Esophagus muscularis mucosa (tissue), 4 donors: ENCODE measurements around the gene BCL11A. TPM values are rescaled to one million over a fixed set of nuclear protein-coding genes. Genes with fewer than 3 reads are reported as not detected.

Source experiments
- DNase-seq: peaks from one replicate; pipeline ENCODE4 v3.0.0-alpha.2; 2017; ENCODE audit errors: extremely low spot score
- H3K27ac ChIP-seq, 4 donors: fragments of 200-600 bp; sonication (generic); replicated peaks in 1 of 4; 1 replicate in 3 of 4; 2 replicates in 1 of 4; pipeline ENCODE4 v1.5.1; 2016 to 2019; ENCODE audit warnings: mild to moderate bottlenecking in 1 of 4
- H3K27me3 ChIP-seq, 4 donors: fragments of 200-600 bp; sonication (generic); one replicate each; pipeline versions ENCODE4 v1.5.1 to v1.6.0; 2016 to 2019
- H3K36me3 ChIP-seq, 4 donors: fragments of 200-600 bp; sonication (generic); one replicate each; pipeline ENCODE4 v1.5.1; 2016 to 2019
- H3K4me1 ChIP-seq, 4 donors: fragments of 200-600 bp; sonication (generic); one replicate each; pipeline ENCODE4 v1.5.1; 2016 to 2019
- H3K4me3 ChIP-seq, 4 donors: fragments of 200-600 bp; sonication (generic); 1 replicate in 2 of 4; 2 replicates in 2 of 4; pipeline ENCODE4 v1.5.1; 2016 to 2019; ENCODE audit warnings: mild to moderate bottlenecking in 4 of 4, moderate library complexity in 1 of 4
- H3K9me3 ChIP-seq, 4 donors: fragments of 200-600 bp; sonication (generic); 1 replicate in 3 of 4; 2 replicates in 1 of 4; pipeline ENCODE4 v1.5.1; 2016 to 2019
- CTCF ChIP-seq, 3 experiments: fragments of 200-600 bp in 2 of 3; fragments of 450-650 bp in 1 of 3; sonication (generic) in 2 of 3; IDR thresholded peaks; one replicate each; pipeline ENCODE4 v1.5.1; 2017 to 2019; ENCODE audit warnings: antibody characterized with exemption in 3 of 3, mild to moderate bottlenecking in 2 of 3, moderate library complexity in 1 of 3
- EP300 ChIP-seq: sonication (generic); formaldehyde crosslinking; IDR thresholded peaks from one replicate; pipeline ENCODE4 v1.6.1; 2017; ENCODE audit warnings: antibody characterized with exemption
- POLR2A ChIP-seq: fragments of 450-650 bp; IDR thresholded peaks from one replicate; pipeline ENCODE4 v1.6.1; 2017; ENCODE audit warnings: antibody characterized with exemption, moderate library complexity, mild to moderate bottlenecking, low read depth
- POLR2AphosphoS5 ChIP-seq, 2 donors: sonication (generic); formaldehyde crosslinking; IDR thresholded peaks; one replicate each; pipeline ENCODE4 v1.6.1; 2017; ENCODE audit warnings: antibody characterized with exemption in 2 of 2
- WGBS: methylation state at CpG from one replicate; pipeline ENCODE4 v1.1.5; 2018; 5-methylcytosine and 5-hydroxymethylcytosine counted together
- intact Hi-C: fragments of 100-400 bp; cut with DNase I; formaldehyde crosslinking; loops from one replicate; pipeline ENCODE4 v1.15.1; 2023
- total RNA-seq, 4 donors: library from RNA; depleted of rRNA; stranded (reverse); fragments of >200 nt; gene quantifications; one replicate each; pipeline versions ENCODE4 v1.1.0 to v1.2.1, GENCODE V29; 2016

Gene BCL11A
- total RNA-seq, 4 donors from 2014 or later: 3.5 to 11.3 (median 4.7) TPM

- peak; percentile 66 for DNase-seq
- peaks cover 0 to 21% (median 0%) of the 10 kb centered on the region in 4 donors for H3K27me3 ChIP-seq
- WGBS: 18% methylated on average over 12 of the region's 12 CpGs
- no peaks in the 10 kb centered on the region for H3K36me3 ChIP-seq
- intact Hi-C loops: no loop called here
- H3K4me1 ChIP-seq: peaks cover 16 to 46% (median 31%) of the 10 kb centered on the region in 4 donors
- peak overlapping the region in 1 of 4 donors; percentile 4 for H3K4me3 ChIP-seq
- peak overlapping the region in 1 of 4 donors; percentile 24 for H3K27ac ChIP-seq
- H3K9me3 ChIP-seq: no peaks in the 10 kb centered on the region
- no peak for TF ChIP-seq POLR2AphosphoS5 (IDR thresholded peaks at IDR 0.05)
- no peak for TF ChIP-seq POLR2A
- no peak for TF ChIP-seq CTCF (IDR thresholded peaks at IDR 0.05)
- TF ChIP-seq EP300: no peak
These were observed 22.7 kb downstream of the BCL11A start for GRCh38 chr2:60530660-60531281.

GRCh38 chr2:60529785-60530627 is 23.4 kb downstream of the BCL11A start:
- H3K4me1 ChIP-seq: peaks cover 16 to 42% (median 31%) of the 10 kb centered on the region in 4 donors
- peak overlapping the region in 1 of 4 donors; percentile 4 for H3K4me3 ChIP-seq
- H3K27me3 ChIP-seq: peaks cover 0 to 21% (median 0%) of the 10 kb centered on the region in 4 donors
- H3K27ac ChIP-seq: no peak overlapping the region
- no peak for DNase-seq
- no peaks in the 10 kb centered on the region for H3K9me3 ChIP-seq
- H3K36me3 ChIP-seq: no peaks in the 10 kb centered on the region
- no peak for TF ChIP-seq CTCF (IDR thresholded peaks at IDR 0.05)
- no peak for TF ChIP-seq EP300
- no peak for TF ChIP-seq POLR2A
- no peak for TF ChIP-seq POLR2AphosphoS5 (IDR thresholded peaks at IDR 0.05)
- WGBS: 50% methylated on average over 17 of the region's 17 CpGs
- intact Hi-C loops: no loop called here

GRCh38 chr2:60529136-60529784 is 24.2 kb downstream of the BCL11A start:
- H3K27me3 ChIP-seq: peaks cover 0 to 20% (median 0%) of the 10 kb centered on the region in 4 donors
- H3K36me3 ChIP-seq: no peaks in the 10 kb centered on the region
- no peak for TF ChIP-seq POLR2AphosphoS5 (IDR thresholded peaks at IDR 0.05)
- no peak for TF ChIP-seq EP300
- TF ChIP-seq POLR2A: no peak
- TF ChIP-seq CTCF (IDR thresholded peaks at IDR 0.05): no peak
- intact Hi-C loops: no loop called here
- H3K4me3 ChIP-seq: no peak overlapping the region
- peak; percentile 64 for DNase-seq
- peaks cover 16 to 40% (median 30%) of the 10 kb centered on the region in 4 donors for H3K4me1 ChIP-seq
- H3K27ac ChIP-seq: no peak overlapping the region
- H3K9me3 ChIP-seq: no peaks in the 10 kb centered on the region
- WGBS: 89% methylated on average over 8 of the region's 8 CpGs

- H3K27me3 ChIP-seq: peaks cover 0 to 16% (median 0%) of the 10 kb centered on the region in 4 donors
- no peak overlapping the region for H3K27ac ChIP-seq
- no peak overlapping the region for H3K4me3 ChIP-seq
- DNase-seq: peak; percentile 70
- WGBS: 80% methylated on average over 9 of the region's 9 CpGs
- H3K9me3 ChIP-seq: no peaks in the 10 kb centered on the region
- intact Hi-C loops: no loop called here
- TF ChIP-seq POLR2A (no peak), CTCF (IDR thresholded peaks at IDR 0.05) (no peak), EP300 (no peak), POLR2AphosphoS5 (IDR thresholded peaks at IDR 0.05) (no peak)
- peaks cover 16 to 33% (median 22%) of the 10 kb centered on the region in 4 donors for H3K4me1 ChIP-seq
- H3K36me3 ChIP-seq: no peaks in the 10 kb centered on the region
These were observed 25.0 kb downstream of the BCL11A start for GRCh38 chr2:60528281-60529020.
